Measurements from ENCODE around the gene NFKBIL1. TPM values are rescaled to one million over a fixed set of nuclear protein-coding genes. Genes with fewer than 3 reads are reported as not detected.
A peak's percentile ranks its signal among the peaks of the same experiment; 100 is the strongest.

The NFKBIL1 gene
- total and polyA plus RNA-seq, 9 of the 15 experiments (the other 6 are each of a cell fraction or from before 2014, with no cell fraction given), result 0.49 to 33.1 (median 7.6) TPM

DNA sequence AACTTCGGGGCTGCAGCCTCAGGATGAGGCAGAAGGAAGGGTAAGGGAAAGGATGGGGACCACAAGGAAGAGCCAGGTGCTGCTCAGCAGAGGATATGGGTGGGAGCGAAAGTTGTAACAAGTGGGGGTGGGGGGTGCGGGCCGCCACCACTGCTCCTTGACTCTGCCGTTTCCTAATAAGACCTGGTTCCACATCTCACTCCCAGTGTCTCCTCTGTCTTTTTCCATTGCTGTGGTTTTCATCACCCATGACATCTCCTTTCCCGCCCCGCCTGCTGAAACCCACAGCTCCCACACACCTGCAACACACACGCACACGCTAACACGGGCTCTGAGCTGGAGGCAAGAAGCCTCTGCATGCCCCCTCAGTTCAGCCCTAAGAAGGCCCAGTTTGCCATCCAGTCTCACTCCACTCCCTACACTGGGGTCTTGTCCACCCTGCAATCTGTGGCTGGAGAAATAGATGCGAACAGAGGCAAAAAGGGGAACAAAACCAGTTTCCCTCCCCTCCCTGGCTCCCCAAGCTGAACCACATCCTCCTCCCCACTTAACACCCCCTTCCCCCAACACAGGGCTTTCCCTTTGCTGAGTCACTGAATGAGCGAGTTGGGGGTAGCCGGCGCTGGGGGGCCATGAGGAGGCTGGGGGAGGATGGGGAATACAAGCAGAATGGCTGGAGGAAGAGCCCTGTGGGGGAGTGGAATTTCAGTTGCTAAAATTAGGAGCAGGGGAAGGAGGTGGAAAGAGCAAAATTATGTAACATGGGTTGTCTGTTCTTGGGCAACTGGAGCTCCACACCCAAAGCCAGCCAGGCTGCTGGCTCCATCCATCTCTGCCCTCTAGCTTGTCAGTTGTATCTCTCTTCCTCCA lies 11.5 kb downstream of the NFKBIL1 start (continued):
- TF ChIP-seq, protein P1, sequence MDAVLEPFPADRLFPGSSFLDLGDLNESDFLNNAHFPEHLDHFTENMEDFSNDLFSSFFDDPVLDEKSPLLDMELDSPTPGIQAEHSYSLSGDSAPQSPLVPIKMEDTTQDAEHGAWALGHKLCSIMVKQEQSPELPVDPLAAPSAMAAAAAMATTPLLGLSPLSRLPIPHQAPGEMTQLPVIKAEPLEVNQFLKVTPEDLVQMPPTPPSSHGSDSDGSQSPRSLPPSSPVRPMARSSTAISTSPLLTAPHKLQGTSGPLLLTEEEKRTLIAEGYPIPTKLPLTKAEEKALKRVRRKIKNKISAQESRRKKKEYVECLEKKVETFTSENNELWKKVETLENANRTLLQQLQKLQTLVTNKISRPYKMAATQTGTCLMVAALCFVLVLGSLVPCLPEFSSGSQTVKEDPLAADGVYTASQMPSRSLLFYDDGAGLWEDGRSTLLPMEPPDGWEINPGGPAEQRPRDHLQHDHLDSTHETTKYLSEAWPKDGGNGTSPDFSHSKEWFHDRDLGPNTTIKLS (IDR thresholded peaks at IDR 0.05; ENCODE audit: borderline replicate concordance, low read depth), result no peak
- no peak for TF ChIP-seq EZH2 (IDR thresholded peaks at IDR 0.05; ENCODE audit: borderline replicate concordance, low read depth, low read length)
- TF ChIP-seq DNMT1 (IDR thresholded peaks at IDR 0.05), result no peak
- peak; percentile 93 for TF ChIP-seq ZNF584 (CRISPR knock-in tag; IDR thresholded peaks at IDR 0.05; ENCODE audit: low read depth)
- TF ChIP-seq, protein P2, sequence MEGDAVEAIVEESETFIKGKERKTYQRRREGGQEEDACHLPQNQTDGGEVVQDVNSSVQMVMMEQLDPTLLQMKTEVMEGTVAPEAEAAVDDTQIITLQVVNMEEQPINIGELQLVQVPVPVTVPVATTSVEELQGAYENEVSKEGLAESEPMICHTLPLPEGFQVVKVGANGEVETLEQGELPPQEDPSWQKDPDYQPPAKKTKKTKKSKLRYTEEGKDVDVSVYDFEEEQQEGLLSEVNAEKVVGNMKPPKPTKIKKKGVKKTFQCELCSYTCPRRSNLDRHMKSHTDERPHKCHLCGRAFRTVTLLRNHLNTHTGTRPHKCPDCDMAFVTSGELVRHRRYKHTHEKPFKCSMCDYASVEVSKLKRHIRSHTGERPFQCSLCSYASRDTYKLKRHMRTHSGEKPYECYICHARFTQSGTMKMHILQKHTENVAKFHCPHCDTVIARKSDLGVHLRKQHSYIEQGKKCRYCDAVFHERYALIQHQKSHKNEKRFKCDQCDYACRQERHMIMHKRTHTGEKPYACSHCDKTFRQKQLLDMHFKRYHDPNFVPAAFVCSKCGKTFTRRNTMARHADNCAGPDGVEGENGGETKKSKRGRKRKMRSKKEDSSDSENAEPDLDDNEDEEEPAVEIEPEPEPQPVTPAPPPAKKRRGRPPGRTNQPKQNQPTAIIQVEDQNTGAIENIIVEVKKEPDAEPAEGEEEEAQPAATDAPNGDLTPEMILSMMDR (IDR thresholded peaks at IDR 0.05 in 2 of 3, conservative IDR thresholded peaks at IDR 0.05 in 1 of 3; ENCODE audit: insufficient read depth in 2 of 3, low read depth in 1 of 3, low read length in 3 of 3), result no peak
- no peak for TF ChIP-seq ZNF224 (CRISPR knock-in tag; IDR thresholded peaks at IDR 0.05)
- TF ChIP-seq SMAD2 (IDR thresholded peaks at IDR 0.05; ENCODE audit: low read depth, low read length), result no peak
- no peak for TF ChIP-seq ZNF324 (CRISPR knock-in tag; IDR thresholded peaks at IDR 0.05)
- no peak for TF ChIP-seq ZNF174 (CRISPR knock-in tag; IDR thresholded peaks at IDR 0.05)
- TF ChIP-seq FOXP1 (CRISPR knock-in tag; IDR thresholded peaks at IDR 0.05), result no peak
- no peak for TF ChIP-seq L3MBTL2 (IDR thresholded peaks at IDR 0.05)
- TF ChIP-seq MAFF (IDR thresholded peaks at IDR 0.05; ENCODE audit: low read length), result peak; percentile 53; the same call in 1 of the 2 replicates
- no peak for TF ChIP-seq DIDO1 (tag; IDR thresholded peaks at IDR 0.05; ENCODE audit: low read depth)
- TF ChIP-seq, protein P3, sequence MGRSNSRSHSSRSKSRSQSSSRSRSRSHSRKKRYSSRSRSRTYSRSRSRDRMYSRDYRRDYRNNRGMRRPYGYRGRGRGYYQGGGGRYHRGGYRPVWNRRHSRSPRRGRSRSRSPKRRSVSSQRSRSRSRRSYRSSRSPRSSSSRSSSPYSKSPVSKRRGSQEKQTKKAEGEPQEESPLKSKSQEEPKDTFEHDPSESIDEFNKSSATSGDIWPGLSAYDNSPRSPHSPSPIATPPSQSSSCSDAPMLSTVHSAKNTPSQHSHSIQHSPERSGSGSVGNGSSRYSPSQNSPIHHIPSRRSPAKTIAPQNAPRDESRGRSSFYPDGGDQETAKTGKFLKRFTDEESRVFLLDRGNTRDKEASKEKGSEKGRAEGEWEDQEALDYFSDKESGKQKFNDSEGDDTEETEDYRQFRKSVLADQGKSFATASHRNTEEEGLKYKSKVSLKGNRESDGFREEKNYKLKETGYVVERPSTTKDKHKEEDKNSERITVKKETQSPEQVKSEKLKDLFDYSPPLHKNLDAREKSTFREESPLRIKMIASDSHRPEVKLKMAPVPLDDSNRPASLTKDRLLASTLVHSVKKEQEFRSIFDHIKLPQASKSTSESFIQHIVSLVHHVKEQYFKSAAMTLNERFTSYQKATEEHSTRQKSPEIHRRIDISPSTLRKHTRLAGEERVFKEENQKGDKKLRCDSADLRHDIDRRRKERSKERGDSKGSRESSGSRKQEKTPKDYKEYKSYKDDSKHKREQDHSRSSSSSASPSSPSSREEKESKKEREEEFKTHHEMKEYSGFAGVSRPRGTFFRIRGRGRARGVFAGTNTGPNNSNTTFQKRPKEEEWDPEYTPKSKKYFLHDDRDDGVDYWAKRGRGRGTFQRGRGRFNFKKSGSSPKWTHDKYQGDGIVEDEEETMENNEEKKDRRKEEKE (IDR thresholded peaks at IDR 0.05; ENCODE audit: borderline replicate concordance in 1 of 2, control insufficient read depth in 1 of 2, low read depth in 2 of 2, low read length in 1 of 2), result no peak
- TF ChIP-seq, protein P4, sequence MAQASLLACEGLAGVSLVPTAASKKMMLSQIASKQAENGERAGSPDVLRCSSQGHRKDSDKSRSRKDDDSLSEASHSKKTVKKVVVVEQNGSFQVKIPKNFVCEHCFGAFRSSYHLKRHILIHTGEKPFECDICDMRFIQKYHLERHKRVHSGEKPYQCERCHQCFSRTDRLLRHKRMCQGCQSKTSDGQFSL (CRISPR knock-in tag; IDR thresholded peaks at IDR 0.05), result peak; percentile 62; the same call in 1 of the 2 replicates
- TF ChIP-seq, protein P4 (tag; IDR thresholded peaks at IDR 0.05), result no peak
- TF ChIP-seq BCOR (IDR thresholded peaks at IDR 0.05), result no peak
- TF ChIP-seq EP400 (IDR thresholded peaks at IDR 0.05), result peak; percentile 34; the same call in 1 of the 2 replicates
- TF ChIP-seq CXXC5 (CRISPR knock-in tag; IDR thresholded peaks at IDR 0.05), result peak; percentile 17; the same call in 1 of the 2 replicates
